ENCODE data around the gene RHO. TPM values are rescaled to one million over a fixed set of nuclear protein-coding genes. Genes with fewer than 3 reads are reported as not detected.

RHO gene
- total and polyA plus RNA-seq, 5 donors from 2014 or later = not detected

DNA sequence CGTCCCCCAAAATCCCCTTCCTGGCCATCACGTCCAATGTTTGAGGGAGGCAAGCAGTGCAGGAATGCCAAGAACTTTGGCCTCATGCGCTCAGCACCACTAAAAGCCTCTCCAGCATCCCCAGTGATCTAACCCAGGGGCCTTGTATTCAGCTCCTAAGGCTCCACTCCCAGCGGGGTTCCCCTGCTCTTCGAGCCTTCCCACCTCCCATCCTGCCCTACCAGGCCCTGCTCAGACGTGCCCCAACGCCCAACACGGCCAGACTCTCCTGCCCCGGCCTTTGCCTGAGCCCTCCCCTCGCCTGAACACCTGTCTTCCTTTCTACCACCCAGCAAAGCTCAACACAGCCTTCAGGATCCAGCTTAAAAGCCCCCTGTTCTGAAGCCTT lies 47.6 kb downstream of the RHO start:
- H3K4me1 ChIP-seq (ENCODE audit: control insufficient read depth, insufficient read depth, low read length, poor library complexity, severe bottlenecking) = peaks cover 38% of the 10 kb centered on the region
- no peaks in the 10 kb centered on the region for H3K36me3 Mint-ChIP-seq
- H3K4me1 Mint-ChIP-seq = peaks cover 0 to 35% (median 8%) of the 10 kb centered on the region in 4 donors
- no peaks in the 10 kb centered on the region for H3K36me3 ChIP-seq (ENCODE audit: control insufficient read depth, insufficient read depth, low read length)
- H3K9me3 ChIP-seq (ENCODE audit: control insufficient read depth in 2 of 2, low read length in 2 of 2) = no peaks in the 10 kb centered on the region
- H3K27me3 ChIP-seq (ENCODE audit: control insufficient read depth, insufficient read depth, low read length) = no peaks in the 10 kb centered on the region
- DNase-seq (no peak), ATAC-seq (ENCODE audit: low read depth in 2 of 2) (no peak)
- peak overlapping the region; percentile 45 for H3K27ac ChIP-seq (ENCODE audit: insufficient read depth, low read length, poor library complexity, severe bottlenecking)
- peak overlapping the region; percentile 56 to 92 (median 91) for H3K27ac Mint-ChIP-seq
- no peaks in the 10 kb centered on the region for H3K27me3 Mint-ChIP-seq
- H3K4me3 ChIP-seq (ENCODE audit: low read depth, low read length) = no peak overlapping the region
- H3K4me3 Mint-ChIP-seq = no peak overlapping the region
- H3K9me3 Mint-ChIP-seq = no peaks in the 10 kb centered on the region

DNA sequence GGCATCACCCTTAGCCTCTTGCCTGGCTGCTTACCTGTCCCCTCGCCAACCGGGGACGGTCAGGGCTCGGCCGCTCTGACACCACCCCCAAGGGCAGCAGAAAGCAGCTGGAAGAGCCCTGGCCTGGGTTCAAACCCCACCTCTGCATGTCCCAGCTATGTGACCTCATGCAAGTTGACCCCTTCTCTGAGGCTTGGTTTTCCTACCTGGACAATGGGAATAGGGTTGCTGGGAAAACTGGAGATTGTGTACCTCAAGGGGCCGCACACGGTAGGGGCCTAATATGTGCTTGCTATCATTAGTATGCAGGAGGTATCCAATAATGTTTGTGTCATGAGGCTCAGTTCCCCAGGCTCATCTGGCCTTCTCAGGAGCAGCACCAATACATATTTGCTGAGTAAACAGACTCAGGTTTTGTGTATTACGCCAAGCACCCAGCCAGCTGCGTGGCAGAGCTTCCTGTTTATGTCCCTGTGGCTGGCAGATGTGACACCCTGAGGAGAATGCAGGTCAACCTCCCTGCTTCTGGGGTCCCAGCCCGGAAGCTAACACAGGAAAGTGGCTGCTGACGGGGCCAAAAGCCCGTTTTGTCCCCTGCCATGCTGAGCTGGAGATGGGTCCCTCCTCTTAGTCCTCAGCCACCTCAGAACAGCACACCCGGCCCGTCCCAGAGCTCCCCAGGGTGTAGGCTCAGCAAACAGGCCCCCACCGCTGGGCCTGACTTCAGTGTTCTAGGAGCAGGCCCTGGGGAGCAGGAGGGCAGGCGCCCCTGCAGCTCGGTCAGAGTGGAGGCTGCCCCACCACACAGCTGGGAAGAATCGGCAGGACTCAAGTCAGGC lies 48.3 kb downstream of the RHO start:
- H3K4me3 ChIP-seq (ENCODE audit: low read depth, low read length) = peak overlapping the region; percentile 32
- peaks cover 0 to 35% (median 8%) of the 10 kb centered on the region in 4 donors for H3K4me1 Mint-ChIP-seq

GRCh38 chr3:129577366-129577765 lies 48.9 kb downstream of the RHO start:
- Histone ChIP-seq H3K27me3 (ENCODE audit: control insufficient read depth, insufficient read depth, low read length) (no peaks in the 10 kb centered on the region), H3K4me1 (ENCODE audit: control insufficient read depth, insufficient read depth, low read length, poor library complexity, severe bottlenecking) (peaks cover 38% of the 10 kb centered on the region), H3K4me3 (ENCODE audit: low read depth, low read length) (no peak overlapping the region), H3K36me3 (ENCODE audit: control insufficient read depth, insufficient read depth, low read length) (no peaks in the 10 kb centered on the region), H3K27ac (ENCODE audit: insufficient read depth, low read length, poor library complexity, severe bottlenecking) (no peak overlapping the region), H3K9me3 (ENCODE audit: control insufficient read depth in 2 of 2, low read length in 2 of 2) (no peaks in the 10 kb centered on the region)
- H3K36me3 Mint-ChIP-seq = no peaks in the 10 kb centered on the region
- peaks cover 0 to 35% (median 8%) of the 10 kb centered on the region in 4 donors for H3K4me1 Mint-ChIP-seq
- DNase-seq = peak in 1 of 3 donors; percentile 5
- H3K4me3 Mint-ChIP-seq = no peak overlapping the region
- no peaks in the 10 kb centered on the region for H3K9me3 Mint-ChIP-seq
- H3K27me3 Mint-ChIP-seq = no peaks in the 10 kb centered on the region
- no peak for ATAC-seq (ENCODE audit: low read depth in 2 of 2)
- H3K27ac Mint-ChIP-seq = peak overlapping the region; percentile 63 to 92 (median 91)

More for the DNA sequence above, 48.3 kb downstream of the RHO start:
- ATAC-seq (ENCODE audit: low read depth in 2 of 2) (peak; percentile 78 to 85), DNase-seq (peak; percentile 20 to 89 (median 71))
- Histone ChIP-seq H3K4me1 (ENCODE audit: control insufficient read depth, insufficient read depth, low read length, poor library complexity, severe bottlenecking) (peaks cover 38% of the 10 kb centered on the region), H3K27me3 (ENCODE audit: control insufficient read depth, insufficient read depth, low read length) (no peaks in the 10 kb centered on the region), H3K36me3 (ENCODE audit: control insufficient read depth, insufficient read depth, low read length) (no peaks in the 10 kb centered on the region), H3K9me3 (ENCODE audit: control insufficient read depth in 2 of 2, low read length in 2 of 2) (no peaks in the 10 kb centered on the region), H3K27ac (ENCODE audit: insufficient read depth, low read length, poor library complexity, severe bottlenecking) (peak overlapping the region; percentile 45)
- peak overlapping the region; percentile 91 to 96 (median 92) for H3K27ac Mint-ChIP-seq
- H3K9me3 Mint-ChIP-seq = no peaks in the 10 kb centered on the region
- H3K27me3 Mint-ChIP-seq = no peaks in the 10 kb centered on the region
- no peaks in the 10 kb centered on the region for H3K36me3 Mint-ChIP-seq
- peak overlapping the region in 3 of 4 donors; percentile 48 to 75 (median 63) for H3K4me3 Mint-ChIP-seq

DNA sequence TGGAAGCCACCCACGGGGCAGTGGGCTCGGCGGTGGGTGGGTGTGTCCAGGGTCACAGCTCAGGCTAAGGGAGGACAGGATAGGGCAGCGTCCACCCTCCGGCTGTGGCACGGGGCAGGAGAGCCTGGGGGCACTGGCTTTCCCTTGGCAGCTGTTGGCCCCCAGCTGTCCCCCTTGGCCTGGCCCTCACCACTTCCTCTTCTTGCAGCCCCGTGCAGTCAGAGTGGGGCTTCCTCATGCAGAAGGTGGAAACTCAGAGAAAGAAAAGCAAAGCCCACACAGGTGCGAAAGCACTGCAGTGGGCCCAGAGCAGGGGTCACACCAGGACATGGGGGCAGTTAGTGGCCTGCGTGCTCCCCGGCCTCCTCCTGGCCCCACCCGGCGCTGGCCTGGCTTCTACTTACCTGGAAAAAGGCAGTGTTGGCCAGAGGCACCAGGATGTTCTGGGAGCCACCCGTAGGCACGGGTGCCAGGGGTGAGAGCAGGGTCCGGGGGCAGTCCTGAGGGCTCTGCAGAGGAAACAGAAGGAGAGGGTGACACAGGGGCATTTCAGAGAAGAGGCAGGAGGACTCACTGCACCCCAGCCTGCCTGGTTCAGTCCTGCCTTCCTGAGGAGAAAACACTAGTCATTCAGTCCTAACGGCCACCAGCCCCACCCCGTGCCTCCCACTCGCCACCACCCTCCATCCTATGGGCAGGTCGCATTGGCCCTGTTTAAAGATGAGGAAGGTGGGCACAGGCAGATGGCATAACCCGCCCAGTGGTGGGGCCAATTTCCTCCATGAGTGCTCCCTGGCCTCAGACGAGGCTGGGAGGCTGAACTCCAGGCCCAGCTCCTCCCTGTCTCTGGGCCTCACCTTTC lies 49.7 kb downstream of the RHO start:
- Mint-ChIP-seq H3K36me3 (no peaks in the 10 kb centered on the region), H3K4me3 (peak overlapping the region in 1 of 4 donors; percentile 46), H3K27ac (peak overlapping the region; percentile 32 to 81 (median 64)), H3K9me3 (no peaks in the 10 kb centered on the region), H3K4me1 (peaks cover 0 to 35% (median 8%) of the 10 kb centered on the region in 4 donors), H3K27me3 (no peaks in the 10 kb centered on the region)
- ATAC-seq (ENCODE audit: low read depth in 2 of 2) (peak; percentile 18 to 22), DNase-seq (peak in 1 of 3 donors; percentile 43)
- no peaks in the 10 kb centered on the region for H3K27me3 ChIP-seq (ENCODE audit: control insufficient read depth, insufficient read depth, low read length)
- no peaks in the 10 kb centered on the region for H3K9me3 ChIP-seq (ENCODE audit: control insufficient read depth in 2 of 2, low read length in 2 of 2)
- H3K4me1 ChIP-seq (ENCODE audit: control insufficient read depth, insufficient read depth, low read length, poor library complexity, severe bottlenecking) = peaks cover 38% of the 10 kb centered on the region
- no peaks in the 10 kb centered on the region for H3K36me3 ChIP-seq (ENCODE audit: control insufficient read depth, insufficient read depth, low read length)
- H3K27ac ChIP-seq (ENCODE audit: insufficient read depth, low read length, poor library complexity, severe bottlenecking) = peak overlapping the region; percentile 5
- no peak overlapping the region for H3K4me3 ChIP-seq (ENCODE audit: low read depth, low read length)

GRCh38 chr3:129579991-129580390 lies 51.6 kb downstream of the RHO start:
- ATAC-seq (ENCODE audit: low read depth in 2 of 2) (no peak), DNase-seq (no peak)
- Histone ChIP-seq H3K36me3 (ENCODE audit: control insufficient read depth, insufficient read depth, low read length) (no peaks in the 10 kb centered on the region), H3K27ac (ENCODE audit: insufficient read depth, low read length, poor library complexity, severe bottlenecking) (no peak overlapping the region), H3K4me1 (ENCODE audit: control insufficient read depth, insufficient read depth, low read length, poor library complexity, severe bottlenecking) (peaks cover 38% of the 10 kb centered on the region), H3K9me3 (ENCODE audit: control insufficient read depth in 2 of 2, low read length in 2 of 2) (no peaks in the 10 kb centered on the region), H3K4me3 (ENCODE audit: low read depth, low read length) (no peak overlapping the region), H3K27me3 (ENCODE audit: control insufficient read depth, insufficient read depth, low read length) (no peaks in the 10 kb centered on the region)
- Mint-ChIP-seq H3K27me3 (no peaks in the 10 kb centered on the region), H3K9me3 (no peaks in the 10 kb centered on the region), H3K4me1 (peaks cover 0 to 35% (median 8%) of the 10 kb centered on the region in 4 donors), H3K4me3 (no peak overlapping the region), H3K27ac (peak overlapping the region in 2 of 3 donors; percentile 38 to 59), H3K36me3 (no peaks in the 10 kb centered on the region)

DNA sequence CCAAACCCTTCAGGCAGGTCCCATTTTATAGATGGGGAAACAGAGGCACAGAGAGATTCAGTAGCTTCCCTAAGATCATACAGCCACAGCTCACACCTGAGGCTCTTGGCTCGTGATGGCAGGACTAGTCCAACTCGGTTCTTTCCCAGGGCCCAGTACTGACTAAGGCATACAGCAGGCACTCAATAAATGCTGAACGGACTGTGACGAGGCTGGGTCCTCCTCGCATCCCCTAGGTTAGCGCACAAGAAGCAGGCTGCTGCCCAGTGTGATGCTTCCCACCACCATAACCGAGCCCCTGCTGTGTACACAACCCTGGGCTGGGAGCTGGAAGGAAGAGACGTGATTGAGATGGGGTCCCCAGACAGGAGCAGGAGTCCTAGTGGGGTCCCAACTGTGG lies 53.2 kb downstream of the RHO start:
- H3K27me3 Mint-ChIP-seq = no peaks in the 10 kb centered on the region
- no peaks in the 10 kb centered on the region for H3K36me3 ChIP-seq (ENCODE audit: control insufficient read depth, insufficient read depth, low read length)
- no peaks in the 10 kb centered on the region for H3K36me3 Mint-ChIP-seq
- ATAC-seq (ENCODE audit: low read depth in 2 of 2) (no peak), DNase-seq (no peak)
- H3K9me3 ChIP-seq (ENCODE audit: control insufficient read depth in 2 of 2, low read length in 2 of 2) = no peaks in the 10 kb centered on the region
- H3K4me3 Mint-ChIP-seq = no peak overlapping the region
- peak overlapping the region in 1 of 3 donors; percentile 79 for H3K27ac Mint-ChIP-seq
- peaks cover 0 to 19% (median 2%) of the 10 kb centered on the region in 4 donors for H3K4me1 Mint-ChIP-seq
- no peaks in the 10 kb centered on the region for H3K27me3 ChIP-seq (ENCODE audit: control insufficient read depth, insufficient read depth, low read length)
- no peak overlapping the region for H3K4me3 ChIP-seq (ENCODE audit: low read depth, low read length)
- peaks cover 21% of the 10 kb centered on the region for H3K4me1 ChIP-seq (ENCODE audit: control insufficient read depth, insufficient read depth, low read length, poor library complexity, severe bottlenecking)
- no peak overlapping the region for H3K27ac ChIP-seq (ENCODE audit: insufficient read depth, low read length, poor library complexity, severe bottlenecking)
- H3K9me3 Mint-ChIP-seq = no peaks in the 10 kb centered on the region

GRCh38 chr3:129582799-129583198 lies 54.4 kb downstream of the RHO start:
- no peaks in the 10 kb centered on the region for H3K27me3 ChIP-seq (ENCODE audit: control insufficient read depth, insufficient read depth, low read length)
- Mint-ChIP-seq H3K9me3 (no peaks in the 10 kb centered on the region), H3K36me3 (no peaks in the 10 kb centered on the region), H3K27ac (peak overlapping the region in 1 of 3 donors; percentile 92), H3K4me3 (no peak overlapping the region), H3K27me3 (no peaks in the 10 kb centered on the region), H3K4me1 (peaks cover 0 to 12% (median 0%) of the 10 kb centered on the region in 4 donors)
- peaks cover 10% of the 10 kb centered on the region for H3K4me1 ChIP-seq (ENCODE audit: control insufficient read depth, insufficient read depth, low read length, poor library complexity, severe bottlenecking)
- H3K27ac ChIP-seq (ENCODE audit: insufficient read depth, low read length, poor library complexity, severe bottlenecking) = no peak overlapping the region
- H3K9me3 ChIP-seq (ENCODE audit: control insufficient read depth in 2 of 2, low read length in 2 of 2) = no peaks in the 10 kb centered on the region
- no peak for ATAC-seq (ENCODE audit: low read depth in 2 of 2)
- no peak overlapping the region for H3K4me3 ChIP-seq (ENCODE audit: low read depth, low read length)
- no peaks in the 10 kb centered on the region for H3K36me3 ChIP-seq (ENCODE audit: control insufficient read depth, insufficient read depth, low read length)
- DNase-seq = no peak
